GM21576 (cell line): ENCODE data around the gene SERINC2.
"Not testable (repeated sequence)": the region's sequence is repeated elsewhere in the genome, so short reads cannot be mapped to it uniquely, and the experiment has no call there.

Experiments used
- ATAC-seq: cut with Tn5 transposase; IDR thresholded peaks from one replicate; pipeline ENCODE4 v1.9.1; 2021; ENCODE audit warnings: mild to moderate bottlenecking, moderate library complexity; ENCODE audit not compliant: unreplicated experiment

Gene SERINC2

GRCh38 chr1:31460027-31460426 lies 47.0 kb downstream of the SERINC2 start:
- ATAC-seq, result no peak

GRCh38 chr1:31467005-31467674 lies 54.1 kb downstream of the SERINC2 start:
- no peak for ATAC-seq

GRCh38 chr1:31470794-31471315 lies 57.8 kb downstream of the SERINC2 start:
- ATAC-seq, result no peak

GRCh38 chr1:31471452-31472313 lies 58.7 kb downstream of the SERINC2 start:
- not testable (repeated sequence) for ATAC-seq

- ATAC-seq, result not testable (repeated sequence)
Observed at GRCh38 chr1:31472314-31472651, 59.3 kb downstream of the SERINC2 start.

GRCh38 chr1:31472673-31473072 lies 59.7 kb downstream of the SERINC2 start:
- ATAC-seq, result not testable (repeated sequence)

GRCh38 chr1:31473508-31473907 lies 60.5 kb downstream of the SERINC2 start:
- ATAC-seq, result not testable (repeated sequence)

GRCh38 chr1:31474567-31474966 lies 61.6 kb downstream of the SERINC2 start:
- not testable (repeated sequence) for ATAC-seq

GRCh38 chr1:31476891-31477846 lies 64.2 kb downstream of the SERINC2 start:
- ATAC-seq, result no peak

GRCh38 chr1:31478167-31478566 lies 65.2 kb downstream of the SERINC2 start:
- ATAC-seq, result no peak

GRCh38 chr1:31479811-31480210 lies 66.8 kb downstream of the SERINC2 start:
- ATAC-seq, result no peak

- not testable (repeated sequence) for ATAC-seq
Observed at GRCh38 chr1:31480426-31480825, 67.4 kb downstream of the SERINC2 start.

GRCh38 chr1:31482482-31483011 lies 69.5 kb downstream of the SERINC2 start:
- ATAC-seq, result no peak

- peak; percentile 50 for ATAC-seq
Observed at GRCh38 chr1:31483012-31483946, 70.3 kb downstream of the SERINC2 start.
